ENCODE results near the gene TP53I11. TPM values are rescaled to one million over a fixed set of nuclear protein-coding genes. Genes with fewer than 3 reads are reported as not detected.

Gene TP53I11
- total RNA-seq, 1 experiment from 2014 or later, result 7.7 TPM

GRCh38 chr11:44901120-44901633, 49.5 kb downstream of the TP53I11 start:
- Histone ChIP-seq H3K36me3 (ENCODE audit: control insufficient read depth, insufficient read depth, low read length) (no peaks in the 10 kb centered on the region), H3K9me3 (no peaks in the 10 kb centered on the region), H3K4me3 (ENCODE audit: low read depth, low read length) (no peak overlapping the region), H3K27me3 (replicated peaks; ENCODE audit: control insufficient read depth, insufficient read depth, low read length) (no peaks in the 10 kb centered on the region; the same call in none of the 2 replicates), H3K4me1 (no peaks in the 10 kb centered on the region)
- CTCF ChIA-PET, result no interaction called here
- POLR2A ChIA-PET, result no interaction called here
- BruUV-seq (replicated peaks), result no TSS peak
- Mint-ChIP-seq H3K27me3 (ENCODE audit: insufficient read depth, unreplicated experiment) (peaks cover 2% of the 10 kb centered on the region), H3K27ac (ENCODE audit: unreplicated experiment) (no peak overlapping the region), H3K4me1 (ENCODE audit: low read depth, unreplicated experiment) (no peaks in the 10 kb centered on the region), H3K9me3 (ENCODE audit: unreplicated experiment) (no peaks in the 10 kb centered on the region), H3K4me3 (ENCODE audit: unreplicated experiment) (no peak overlapping the region), H3K36me3 (ENCODE audit: insufficient read depth, unreplicated experiment) (no peaks in the 10 kb centered on the region)
- no peak for DNase-seq
- intact Hi-C loops (cut with micrococcal nuclease; ENCODE audit: unreplicated experiment), result no loop called here
- TF ChIP-seq CTCF (IDR thresholded peaks at IDR 0.05; ENCODE audit: insufficient read depth in 1 of 2, low read depth in 1 of 2, low read length in 1 of 2, severe bottlenecking in 1 of 2, unreplicated experiment in 1 of 2), result no peak

DNA sequence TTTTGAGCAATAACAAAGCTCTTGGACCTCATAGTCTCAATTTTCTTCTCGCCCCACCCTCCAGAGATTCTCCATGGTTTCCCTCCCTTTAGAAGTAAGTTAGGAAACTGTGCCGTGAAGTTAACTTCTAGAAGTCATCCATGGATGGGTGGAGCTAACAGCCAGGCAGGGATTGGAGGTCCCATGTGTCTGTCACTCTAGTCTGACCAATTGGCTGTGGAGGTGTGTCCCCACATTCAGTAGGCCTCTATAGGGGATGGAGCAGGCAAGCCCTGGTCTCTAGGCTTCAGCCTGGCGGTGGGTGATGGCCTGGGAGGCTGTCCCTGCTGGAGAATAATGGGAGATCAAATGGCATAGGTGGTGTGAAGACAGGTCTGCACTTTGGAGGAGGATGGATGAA, 50.7 kb downstream of the TP53I11 start:
- Histone ChIP-seq H3K27me3 (replicated peaks; ENCODE audit: control insufficient read depth, insufficient read depth, low read length) (no peaks in the 10 kb centered on the region; the same call in none of the 2 replicates), H3K4me3 (ENCODE audit: low read depth, low read length) (no peak overlapping the region), H3K36me3 (ENCODE audit: control insufficient read depth, insufficient read depth, low read length) (no peaks in the 10 kb centered on the region), H3K4me1 (no peaks in the 10 kb centered on the region), H3K9me3 (no peaks in the 10 kb centered on the region)
- TF ChIP-seq CTCF (IDR thresholded peaks at IDR 0.05; ENCODE audit: insufficient read depth in 1 of 2, low read depth in 1 of 2, low read length in 1 of 2, severe bottlenecking in 1 of 2, unreplicated experiment in 1 of 2), result no peak
- DNase-seq, result peak; percentile 63 to 74
- Mint-ChIP-seq H3K4me3 (ENCODE audit: unreplicated experiment) (no peak overlapping the region), H3K27me3 (ENCODE audit: insufficient read depth, unreplicated experiment) (peaks cover 7% of the 10 kb centered on the region), H3K36me3 (ENCODE audit: insufficient read depth, unreplicated experiment) (no peaks in the 10 kb centered on the region), H3K4me1 (ENCODE audit: low read depth, unreplicated experiment) (no peaks in the 10 kb centered on the region), H3K27ac (ENCODE audit: unreplicated experiment) (no peak overlapping the region), H3K9me3 (ENCODE audit: unreplicated experiment) (no peaks in the 10 kb centered on the region)
- ChIA-PET CTCF (no interaction called here), POLR2A (no interaction called here)
- intact Hi-C loops (cut with micrococcal nuclease; ENCODE audit: unreplicated experiment), result loop anchor here (10.0 kb wide), 1 partner anchor 345 kb away; no protein-coding TSS in a partner anchor
- BruUV-seq (replicated peaks), result no TSS peak

DNA sequence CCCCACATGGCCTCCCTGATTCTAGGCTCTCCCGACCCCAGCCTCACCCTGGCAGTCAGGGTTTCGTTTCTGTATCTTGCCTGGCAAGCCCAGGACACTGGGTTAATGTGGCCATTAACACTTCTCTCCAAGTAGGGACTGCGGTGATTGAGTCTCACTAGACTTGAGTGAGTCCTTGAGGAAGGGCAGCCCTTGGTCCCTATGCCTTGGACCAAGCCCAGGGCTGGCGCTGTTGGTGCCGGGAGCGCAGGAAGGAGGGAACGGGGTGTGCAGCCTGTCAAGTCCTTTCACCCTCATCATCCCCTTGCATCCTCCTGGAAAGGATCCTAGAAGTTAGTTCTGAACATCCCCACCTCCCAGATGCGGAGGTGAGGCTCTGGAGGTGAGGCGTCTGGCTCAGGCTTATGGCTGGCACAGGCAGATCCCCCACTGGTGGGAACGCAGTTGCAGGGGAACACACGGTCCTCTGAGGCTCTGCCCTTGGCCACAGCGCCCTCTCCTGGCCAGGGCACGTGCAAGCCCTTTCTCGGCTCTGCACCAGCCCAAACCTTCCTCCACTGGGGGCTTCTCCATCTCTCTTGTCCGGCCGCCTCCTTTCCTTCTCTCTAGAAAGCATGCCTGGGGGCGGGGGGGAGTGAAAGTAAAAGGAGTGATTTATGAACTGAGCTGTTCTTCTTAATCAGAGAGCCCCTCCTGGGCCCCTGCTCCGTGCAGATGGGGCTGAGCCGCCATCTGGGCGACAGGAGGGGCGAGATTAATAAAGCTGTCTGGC, 56.7 kb downstream of the TP53I11 start:
- no peaks in the 10 kb centered on the region for H3K9me3 ChIP-seq
- Mint-ChIP-seq H3K4me1 (ENCODE audit: low read depth, unreplicated experiment) (no peaks in the 10 kb centered on the region), H3K27me3 (ENCODE audit: insufficient read depth, unreplicated experiment) (peaks cover 7% of the 10 kb centered on the region), H3K9me3 (ENCODE audit: unreplicated experiment) (no peaks in the 10 kb centered on the region), H3K27ac (ENCODE audit: unreplicated experiment) (no peak overlapping the region), H3K36me3 (ENCODE audit: insufficient read depth, unreplicated experiment) (no peaks in the 10 kb centered on the region), H3K4me3 (ENCODE audit: unreplicated experiment) (no peak overlapping the region)
- POLR2A ChIA-PET, result no interaction called here
- peak; percentile 59 to 72 for DNase-seq
- CTCF ChIA-PET, result interaction anchor here (0.8 to 1.6 kb wide), 2 partner anchors 236 to 272 kb away, joined by 3 to 4 read pairs; no protein-coding TSS in a partner anchor
- H3K36me3 ChIP-seq (ENCODE audit: control insufficient read depth, insufficient read depth, low read length), result no peaks in the 10 kb centered on the region
- intact Hi-C loops (cut with micrococcal nuclease; ENCODE audit: unreplicated experiment), result loop anchor here (1.0 to 10.0 kb wide), 4 partner anchors 117 to 339 kb away; no protein-coding TSS in a partner anchor
- no peaks in the 10 kb centered on the region for H3K4me1 ChIP-seq
- peak; percentile 87 to 94 for TF ChIP-seq CTCF (IDR thresholded peaks at IDR 0.05; ENCODE audit: insufficient read depth in 1 of 2, low read depth in 1 of 2, low read length in 1 of 2, severe bottlenecking in 1 of 2, unreplicated experiment in 1 of 2)
- no TSS peak for BruUV-seq (replicated peaks)
- H3K4me3 ChIP-seq (ENCODE audit: low read depth, low read length), result no peak overlapping the region
- no peaks in the 10 kb centered on the region for H3K27me3 ChIP-seq (replicated peaks; ENCODE audit: control insufficient read depth, insufficient read depth, low read length)
